LNCaP clone FGC (cell line): ENCODE data around the gene NOX4.

Source experiments
- DNase-seq: peaks from one replicate; pipeline ENCODE4 v3.0.0-alpha.2; 2011; ENCODE audit warnings: low read depth
- H3K4me3 ChIP-seq: 2 replicates; pipeline ENCODE4 v1.5.1; 2011; ENCODE audit warnings: mild to moderate bottlenecking, low read depth, low read length, control low read depth
- CTCF ChIP-seq: IDR thresholded peaks from 2 replicates; pipeline ENCODE4 v1.5.1; 2012; ENCODE audit warnings: mild to moderate bottlenecking; ENCODE audit not compliant: control insufficient read depth, insufficient read depth; ENCODE audit errors: extremely low read depth

NOX4 gene

DNA sequence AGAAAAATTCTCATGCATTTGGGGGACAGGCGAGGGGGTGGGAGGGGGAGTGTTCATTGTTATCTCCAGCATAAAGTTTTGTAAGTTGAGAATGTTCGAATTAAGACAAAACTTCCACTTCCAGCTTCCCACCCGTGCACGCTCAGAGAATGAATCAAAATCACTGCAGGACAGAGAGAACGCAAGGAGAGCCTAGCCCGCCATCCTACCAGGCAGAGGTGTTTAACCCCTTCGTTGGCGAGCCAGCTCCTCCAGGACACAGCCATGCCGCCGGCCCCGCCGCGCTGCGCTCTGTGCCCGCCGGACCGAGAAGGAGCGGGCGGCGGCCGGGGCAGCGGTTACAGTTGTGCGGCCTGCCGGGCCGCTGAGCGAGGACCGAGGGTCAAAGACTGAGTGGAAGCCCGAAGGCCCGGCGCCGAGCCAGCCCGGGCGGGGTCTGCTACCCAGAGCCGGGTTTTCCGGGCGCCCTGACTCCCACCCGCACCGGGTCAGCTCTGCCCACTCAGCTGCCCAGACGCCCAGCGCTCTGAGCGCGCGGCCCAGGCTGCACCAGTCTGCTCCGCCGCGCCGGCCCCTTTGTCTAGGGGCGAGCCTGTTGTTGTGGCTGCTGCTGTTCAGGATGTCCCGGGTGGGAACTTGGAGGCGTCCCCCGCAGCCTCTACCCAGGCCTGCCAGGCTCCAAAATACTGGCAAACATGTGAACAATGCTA lies at the start of gene NOX4:
Gene NOX4 (minus strand): TSS at position 395 of the 710 bp plus-strand sequence. CDS start 129 bp downstream, at position 266.
- TF ChIP-seq CTCF, result no peak
- no peak for DNase-seq
- H3K4me3 ChIP-seq, result no peak within 1 kb of the TSS

GRCh38 chr11:89540826-89541225 lies 49.7 kb upstream of the NOX4 start:
- DNase-seq, result peak; percentile 37
- no peak for TF ChIP-seq CTCF
- no peak overlapping the region for H3K4me3 ChIP-seq

- H3K4me3 ChIP-seq, result no peak overlapping the region
- no peak for DNase-seq
- TF ChIP-seq CTCF, result no peak
Observed at GRCh38 chr11:89537936-89538335, 46.8 kb upstream of the NOX4 start.

DNA sequence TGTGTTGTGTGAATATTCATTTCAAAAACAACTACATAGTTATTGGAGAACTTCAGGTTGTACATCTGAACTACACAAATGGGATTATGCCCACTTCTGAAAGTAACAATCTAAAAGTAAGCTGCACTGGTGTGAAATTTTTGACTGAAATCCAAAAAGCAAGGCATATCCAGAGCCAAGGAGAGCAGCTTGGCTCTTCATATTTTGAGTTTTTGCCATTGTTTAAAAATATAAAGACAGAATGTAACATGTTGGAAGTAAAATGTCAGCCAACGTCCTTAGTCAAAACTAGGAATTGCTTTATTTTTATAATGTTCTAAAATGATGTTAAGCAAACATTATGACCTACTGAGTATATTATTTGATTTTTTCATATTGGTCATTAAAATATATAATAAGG lies 45.8 kb upstream of the NOX4 start:
- TF ChIP-seq CTCF, result no peak
- no peak for DNase-seq

GRCh38 chr11:89535221-89535620 lies 44.0 kb upstream of the NOX4 start:
- no peak overlapping the region for H3K4me3 ChIP-seq
- TF ChIP-seq CTCF, result no peak
- no peak for DNase-seq

More for the DNA sequence above, 45.8 kb upstream of the NOX4 start:
- H3K4me3 ChIP-seq, result no peak overlapping the region

- no peak for TF ChIP-seq CTCF
- no peak for DNase-seq
- H3K4me3 ChIP-seq, result no peak overlapping the region
Observed at GRCh38 chr11:89529626-89530380, 38.6 kb upstream of the NOX4 start.
